Measurements from ENCODE around the gene CBFA2T2.
"Not testable (repeated sequence)": the region's sequence is repeated elsewhere in the genome, so short reads cannot be mapped to it uniquely, and the experiment has no call there.

Gene CBFA2T2

GRCh38 chr20:33463332-33464101 lies 26.4 kb upstream of the CBFA2T2 start:
- Mint-ChIP-seq H3K27ac (no peak overlapping the region), H3K36me3 (ENCODE audit: low read depth) (no peaks in the 10 kb centered on the region), H3K4me3 (no peak overlapping the region), H3K9me3 (no peaks in the 10 kb centered on the region), H3K27me3 (no peaks in the 10 kb centered on the region), H3K4me1 (ENCODE audit: low read depth) (no peaks in the 10 kb centered on the region)
- no peak for DNase-seq

DNA sequence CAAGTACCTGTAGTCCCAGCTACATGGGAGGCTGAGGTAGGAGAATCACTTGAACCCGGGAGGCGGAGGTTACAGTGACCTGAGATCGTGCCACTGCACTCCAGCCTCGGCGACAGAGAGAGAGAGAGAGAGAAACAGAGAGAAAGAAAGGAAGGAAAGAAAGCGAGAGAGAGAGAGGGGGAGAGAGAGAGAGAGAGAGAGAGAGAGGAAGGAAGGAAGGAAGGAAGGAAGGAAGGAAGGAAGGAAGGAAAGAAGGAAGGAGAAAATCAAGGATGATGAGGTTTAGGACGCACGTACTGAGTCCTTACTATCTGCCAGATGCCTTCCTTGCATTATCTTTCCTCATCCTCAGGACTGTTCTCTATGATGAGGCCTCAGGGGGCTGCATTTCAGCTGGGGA lies 25.1 kb upstream of the CBFA2T2 start:
- H3K36me3 Mint-ChIP-seq (ENCODE audit: low read depth); H3K27ac Mint-ChIP-seq; H3K27me3 Mint-ChIP-seq; H3K4me1 Mint-ChIP-seq (ENCODE audit: low read depth); H3K4me3 Mint-ChIP-seq; H3K9me3 Mint-ChIP-seq; DNase-seq: not testable (repeated sequence)

DNA sequence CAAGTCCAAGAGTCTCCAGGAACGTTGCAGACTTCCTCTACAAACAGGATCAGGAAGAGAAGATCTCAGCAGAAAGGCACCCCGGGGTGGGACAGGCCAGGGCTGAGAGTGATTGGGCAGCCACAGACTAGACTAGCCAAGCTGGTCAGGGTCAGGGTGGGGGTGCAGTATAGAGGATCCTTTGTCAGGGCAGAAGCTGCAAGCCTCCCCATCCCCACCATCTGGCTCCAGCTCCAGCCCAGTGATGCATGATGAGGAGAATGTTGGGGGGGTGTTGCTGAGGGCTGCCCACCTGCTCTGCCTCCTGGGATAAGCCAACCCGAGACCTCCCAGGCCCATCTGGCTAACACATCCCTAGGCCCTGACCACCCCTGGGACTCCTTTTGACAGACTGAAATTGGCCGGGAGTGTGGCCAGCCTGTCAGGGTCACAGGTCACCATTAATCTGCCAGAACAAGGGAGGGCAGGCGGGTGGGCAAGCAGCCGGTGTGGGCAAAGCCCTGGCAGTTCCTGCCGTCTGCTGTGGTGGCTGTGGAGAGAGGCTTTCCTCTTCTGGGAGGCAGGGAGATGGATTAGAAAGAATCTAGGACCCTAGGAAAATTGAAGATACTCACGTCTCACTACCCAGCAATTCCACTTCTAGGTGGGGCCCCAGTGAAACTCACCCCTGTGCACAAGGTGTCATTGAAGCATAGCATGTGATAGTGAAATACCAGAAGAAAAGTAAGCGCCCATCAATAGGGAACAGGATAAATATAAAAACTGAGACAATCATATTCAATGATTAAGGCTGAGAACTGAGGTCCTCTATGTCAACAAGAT lies 24.2 kb upstream of the CBFA2T2 start:
- H3K27me3 Mint-ChIP-seq, result no peaks in the 10 kb centered on the region
- H3K4me1 Mint-ChIP-seq (ENCODE audit: low read depth), result no peaks in the 10 kb centered on the region
- no peak overlapping the region for H3K27ac Mint-ChIP-seq
- no peak for DNase-seq
- H3K36me3 Mint-ChIP-seq (ENCODE audit: low read depth), result no peaks in the 10 kb centered on the region
- no peaks in the 10 kb centered on the region for H3K9me3 Mint-ChIP-seq
- H3K4me3 Mint-ChIP-seq, result no peak overlapping the region

DNA sequence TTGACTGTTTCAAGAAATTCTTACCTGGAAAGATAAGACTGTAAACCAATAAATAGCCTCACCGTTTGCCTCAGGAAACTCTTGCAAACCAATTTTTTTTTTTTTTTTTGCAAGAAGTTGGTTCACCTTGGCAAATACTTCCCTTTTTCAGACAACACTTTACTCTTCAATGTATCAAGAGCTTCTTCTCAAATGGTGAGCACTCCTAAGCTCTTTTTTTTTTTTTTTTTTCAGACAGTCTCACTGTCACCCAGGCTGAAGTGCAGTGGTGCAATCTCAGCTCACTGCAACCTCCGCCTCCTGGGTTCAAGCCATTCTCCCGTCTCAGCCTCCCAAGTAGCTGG lies 23.6 kb upstream of the CBFA2T2 start:
- Mint-ChIP-seq H3K9me3 (no peaks in the 10 kb centered on the region), H3K4me1 (ENCODE audit: low read depth) (no peaks in the 10 kb centered on the region), H3K36me3 (ENCODE audit: low read depth) (no peaks in the 10 kb centered on the region), H3K27me3 (no peaks in the 10 kb centered on the region), H3K27ac (no peak overlapping the region), H3K4me3 (no peak overlapping the region)
- no peak for DNase-seq

DNA sequence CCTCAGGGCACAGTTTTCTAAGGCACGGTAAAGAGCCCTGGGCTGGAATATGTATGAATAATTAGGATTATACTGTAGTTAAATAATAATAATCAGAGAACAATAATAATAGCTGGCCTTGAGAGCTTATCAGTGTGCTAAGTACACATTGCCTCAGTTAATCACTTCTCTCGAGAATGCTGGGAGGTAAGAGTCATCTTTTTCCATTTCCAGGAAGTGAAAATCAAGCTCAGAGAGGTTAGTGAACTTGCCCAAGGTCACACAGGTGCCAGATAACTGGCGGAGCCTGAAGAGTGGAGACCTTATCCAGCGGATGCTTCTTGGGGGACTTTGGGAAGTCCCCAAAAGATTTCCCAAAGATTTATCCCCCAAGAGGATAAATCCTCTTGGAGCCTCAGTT lies 19.4 kb upstream of the CBFA2T2 start:
- Mint-ChIP-seq H3K27me3 (no peaks in the 10 kb centered on the region), H3K27ac (no peak overlapping the region), H3K36me3 (ENCODE audit: low read depth) (no peaks in the 10 kb centered on the region), H3K4me1 (ENCODE audit: low read depth) (no peaks in the 10 kb centered on the region), H3K9me3 (no peaks in the 10 kb centered on the region), H3K4me3 (no peak overlapping the region)
- DNase-seq, result no peak

DNA sequence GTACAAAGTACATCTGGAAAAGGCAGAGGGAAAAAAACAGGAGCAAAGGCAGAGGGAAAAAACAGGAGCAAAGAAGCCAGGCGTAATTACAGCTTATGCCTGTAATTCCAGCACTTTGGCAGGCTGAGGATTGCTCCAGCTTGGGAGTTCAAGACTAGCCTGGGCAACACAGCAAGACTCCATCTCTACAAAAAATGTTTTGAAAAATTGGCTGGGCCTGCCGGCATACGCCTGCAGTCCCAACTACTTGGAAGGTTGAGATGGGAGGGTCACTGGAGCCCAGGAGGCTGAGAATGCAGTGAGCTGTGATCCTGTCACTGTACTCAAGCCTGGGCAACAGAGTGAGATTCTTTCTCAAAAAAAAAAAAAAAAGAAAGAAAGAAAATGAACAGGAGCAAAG lies 19.0 kb upstream of the CBFA2T2 start:
- H3K27ac Mint-ChIP-seq, result no peak overlapping the region
- no peak overlapping the region for H3K4me3 Mint-ChIP-seq
- H3K27me3 Mint-ChIP-seq, result no peaks in the 10 kb centered on the region
- H3K4me1 Mint-ChIP-seq (ENCODE audit: low read depth), result no peaks in the 10 kb centered on the region
- no peaks in the 10 kb centered on the region for H3K9me3 Mint-ChIP-seq
- no peaks in the 10 kb centered on the region for H3K36me3 Mint-ChIP-seq (ENCODE audit: low read depth)
- no peak for DNase-seq

- H3K36me3 Mint-ChIP-seq (ENCODE audit: low read depth), result no peaks in the 10 kb centered on the region
- H3K27ac Mint-ChIP-seq, result no peak overlapping the region
These were observed 16.9 kb upstream of the CBFA2T2 start for GRCh38 chr20:33472868-33473435.

DNA sequence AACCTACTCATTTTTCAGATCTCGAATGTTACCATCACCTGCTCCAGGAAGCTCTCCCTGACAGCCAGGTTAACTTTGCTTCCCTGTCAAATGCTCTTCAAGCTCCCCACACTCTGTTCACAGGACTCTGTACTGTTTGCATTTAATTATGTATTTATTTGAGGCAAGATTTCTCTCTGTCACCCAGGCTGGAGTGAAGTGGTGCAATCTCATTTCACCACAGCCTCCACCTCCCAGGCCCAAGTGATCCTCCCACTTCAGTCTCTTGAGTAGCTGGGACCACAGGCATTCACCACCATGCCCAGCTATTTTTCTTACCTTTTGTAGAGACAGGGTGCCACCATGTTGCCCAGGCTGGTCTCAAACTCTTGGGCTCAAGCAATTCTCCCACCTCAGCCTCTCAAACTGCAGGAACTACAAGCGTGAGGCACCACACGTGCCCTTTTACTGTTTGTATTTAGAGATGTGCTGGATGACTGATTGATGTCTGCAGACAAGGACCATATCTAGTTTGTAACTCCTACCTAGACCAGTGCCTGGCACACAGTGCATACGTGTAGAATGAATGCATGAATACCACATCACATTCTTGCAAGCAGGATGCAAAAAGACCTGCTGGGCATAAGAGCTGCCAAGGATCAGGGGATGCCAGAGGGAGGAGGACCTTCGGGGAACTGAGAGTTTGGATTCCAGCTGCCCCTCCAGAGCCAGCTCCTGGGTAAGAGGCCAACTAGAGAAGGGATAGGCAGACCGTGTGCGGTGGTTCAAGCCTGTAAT lies 15.6 kb upstream of the CBFA2T2 start:
- DNase-seq, result no peak
- no peak overlapping the region for H3K4me3 Mint-ChIP-seq
- H3K27me3 Mint-ChIP-seq, result no peaks in the 10 kb centered on the region
- H3K36me3 Mint-ChIP-seq (ENCODE audit: low read depth), result no peaks in the 10 kb centered on the region
- H3K4me1 Mint-ChIP-seq (ENCODE audit: low read depth), result no peaks in the 10 kb centered on the region
- no peak overlapping the region for H3K27ac Mint-ChIP-seq
- no peaks in the 10 kb centered on the region for H3K9me3 Mint-ChIP-seq

More at GRCh38 chr20:33472868-33473435, 16.9 kb upstream of the CBFA2T2 start:
- DNase-seq, result no peak
- Mint-ChIP-seq H3K9me3 (no peaks in the 10 kb centered on the region), H3K4me1 (ENCODE audit: low read depth) (no peaks in the 10 kb centered on the region), H3K4me3 (no peak overlapping the region), H3K27me3 (no peaks in the 10 kb centered on the region)

DNA sequence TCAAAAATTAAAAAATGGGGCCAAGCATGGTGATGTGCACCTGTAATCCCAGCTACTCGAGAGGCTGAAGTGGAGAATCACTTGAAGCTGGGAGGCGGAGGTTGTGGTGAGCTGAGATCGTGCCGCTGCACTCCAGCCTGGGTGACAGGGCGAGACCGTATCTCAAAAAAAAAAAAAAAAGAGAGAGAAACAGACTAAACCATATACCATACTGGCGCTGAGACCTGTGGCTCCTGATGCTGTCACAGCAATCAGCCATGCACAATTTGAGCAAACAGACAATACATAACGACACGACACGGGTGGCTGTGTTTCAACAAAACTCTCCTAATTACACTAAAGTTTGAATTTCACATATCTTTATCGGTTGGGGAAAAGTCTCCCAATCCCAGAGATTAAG lies 14.9 kb upstream of the CBFA2T2 start:
- Mint-ChIP-seq H3K36me3 (ENCODE audit: low read depth) (no peaks in the 10 kb centered on the region), H3K9me3 (no peaks in the 10 kb centered on the region), H3K4me3 (no peak overlapping the region), H3K27me3 (no peaks in the 10 kb centered on the region), H3K4me1 (ENCODE audit: low read depth) (no peaks in the 10 kb centered on the region), H3K27ac (no peak overlapping the region)
- DNase-seq, result no peak

DNA sequence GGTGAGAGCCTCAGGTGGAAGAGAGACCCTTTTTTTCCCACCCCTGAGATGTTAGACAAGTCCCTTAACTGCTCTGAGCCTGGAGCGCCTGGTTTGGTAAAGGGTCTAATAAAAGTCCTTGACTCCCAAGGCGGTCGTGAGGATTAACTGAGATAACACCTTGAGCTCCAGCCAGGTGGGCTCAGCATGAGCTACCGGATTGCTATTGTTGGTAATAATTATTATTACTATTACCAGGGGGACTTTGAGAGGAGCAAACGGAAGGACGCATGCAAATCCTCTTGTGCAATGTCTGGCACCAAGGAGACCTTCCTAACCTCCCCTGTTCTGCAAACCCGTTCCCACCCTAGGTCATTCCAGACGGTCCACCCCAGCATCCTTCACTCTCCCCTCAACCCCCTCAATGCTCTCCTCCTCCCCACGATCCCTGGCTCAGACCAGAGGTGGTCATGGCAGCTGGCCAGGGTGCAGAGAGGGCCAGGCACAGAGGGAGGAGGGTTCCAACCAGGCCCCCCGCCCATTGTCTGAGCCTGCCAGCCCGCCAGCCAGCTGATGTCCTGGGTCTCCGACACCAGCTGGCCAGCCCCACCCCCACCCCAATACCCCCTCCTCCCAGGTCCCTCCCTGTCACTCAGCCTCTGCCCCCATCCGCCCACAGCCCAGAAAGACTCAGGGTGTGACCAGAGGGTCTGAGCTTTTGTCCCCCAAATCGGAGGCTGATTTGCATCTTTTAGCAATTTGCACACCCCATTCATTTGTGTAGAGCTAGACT lies 14.3 kb upstream of the CBFA2T2 start:
- Mint-ChIP-seq H3K27ac (no peak overlapping the region), H3K9me3 (no peaks in the 10 kb centered on the region), H3K4me3 (no peak overlapping the region), H3K27me3 (no peaks in the 10 kb centered on the region), H3K4me1 (ENCODE audit: low read depth) (no peaks in the 10 kb centered on the region), H3K36me3 (ENCODE audit: low read depth) (no peaks in the 10 kb centered on the region)
- DNase-seq, result no peak

DNA sequence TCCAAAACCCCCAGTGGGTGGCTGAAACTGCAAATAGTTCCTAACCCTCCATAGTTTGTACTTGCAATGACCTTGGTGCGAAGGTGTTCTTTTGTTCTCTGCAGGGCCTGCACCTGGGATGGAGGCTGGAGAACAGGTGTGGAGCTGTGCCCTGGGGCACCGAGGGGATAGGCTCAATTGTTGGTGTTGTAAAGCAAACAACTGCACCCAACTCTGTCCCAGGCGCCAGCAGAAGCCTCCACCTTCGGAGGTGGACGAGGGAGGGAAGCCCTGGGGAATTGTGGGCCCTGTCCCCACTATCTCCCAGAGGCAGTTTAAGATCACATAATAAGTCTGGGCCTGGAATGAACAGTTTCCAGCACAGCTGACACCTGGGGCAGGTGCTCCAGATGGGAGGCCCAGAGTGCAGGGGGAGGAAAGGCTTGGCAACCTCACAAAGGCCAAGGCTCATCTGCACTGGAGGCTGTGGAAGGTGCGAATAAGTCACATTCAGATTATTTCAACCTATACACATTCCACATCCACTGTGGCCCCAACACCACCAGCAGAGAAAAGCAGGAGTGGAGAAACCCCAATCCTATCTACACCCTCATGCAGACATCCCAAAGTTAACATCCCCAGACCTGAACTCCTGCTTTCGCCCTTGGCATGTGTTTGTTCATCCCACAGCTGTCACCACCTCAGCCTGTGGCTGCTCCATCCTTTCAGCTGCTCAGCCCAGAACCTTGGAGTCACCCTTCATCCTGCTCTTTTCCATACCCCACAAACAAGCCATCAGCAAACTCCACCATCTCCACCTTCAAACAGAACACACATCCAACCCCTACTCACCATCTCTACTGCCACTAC lies 12.3 kb upstream of the CBFA2T2 start:
- no peak overlapping the region for H3K4me3 Mint-ChIP-seq

DNA sequence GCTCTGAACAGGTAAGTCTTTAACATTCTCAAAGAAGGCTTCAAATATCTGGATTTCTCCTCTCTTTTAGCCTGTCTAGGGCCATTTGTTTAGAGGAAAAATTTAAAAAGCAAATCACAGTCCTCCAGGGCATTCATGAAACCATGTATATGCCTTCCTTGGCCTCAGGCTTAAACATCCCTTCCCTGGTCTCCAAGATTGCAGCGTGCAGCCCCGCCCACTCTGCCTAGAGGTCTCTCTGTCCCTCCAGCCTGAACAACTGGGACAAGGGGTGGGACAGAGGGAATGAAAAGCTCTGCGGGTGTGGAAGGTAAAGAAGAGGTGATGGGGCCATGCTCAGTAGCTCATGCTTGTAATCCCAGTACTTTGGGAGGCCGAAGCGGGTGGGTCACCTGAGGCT lies 9.8 kb upstream of the CBFA2T2 start:
- no peaks in the 10 kb centered on the region for H3K9me3 Mint-ChIP-seq
- H3K36me3 Mint-ChIP-seq (ENCODE audit: low read depth), result no peaks in the 10 kb centered on the region
- H3K27ac Mint-ChIP-seq, result no peak overlapping the region
- no peaks in the 10 kb centered on the region for H3K27me3 Mint-ChIP-seq
- no peak for DNase-seq
- H3K4me3 Mint-ChIP-seq, result no peak overlapping the region
- H3K4me1 Mint-ChIP-seq (ENCODE audit: low read depth), result no peaks in the 10 kb centered on the region

More for the DNA sequence above, 12.3 kb upstream of the CBFA2T2 start:
- Mint-ChIP-seq H3K36me3 (ENCODE audit: low read depth) (no peaks in the 10 kb centered on the region), H3K27ac (no peak overlapping the region), H3K27me3 (no peaks in the 10 kb centered on the region), H3K9me3 (no peaks in the 10 kb centered on the region), H3K4me1 (ENCODE audit: low read depth) (no peaks in the 10 kb centered on the region)
- DNase-seq, result no peak

DNA sequence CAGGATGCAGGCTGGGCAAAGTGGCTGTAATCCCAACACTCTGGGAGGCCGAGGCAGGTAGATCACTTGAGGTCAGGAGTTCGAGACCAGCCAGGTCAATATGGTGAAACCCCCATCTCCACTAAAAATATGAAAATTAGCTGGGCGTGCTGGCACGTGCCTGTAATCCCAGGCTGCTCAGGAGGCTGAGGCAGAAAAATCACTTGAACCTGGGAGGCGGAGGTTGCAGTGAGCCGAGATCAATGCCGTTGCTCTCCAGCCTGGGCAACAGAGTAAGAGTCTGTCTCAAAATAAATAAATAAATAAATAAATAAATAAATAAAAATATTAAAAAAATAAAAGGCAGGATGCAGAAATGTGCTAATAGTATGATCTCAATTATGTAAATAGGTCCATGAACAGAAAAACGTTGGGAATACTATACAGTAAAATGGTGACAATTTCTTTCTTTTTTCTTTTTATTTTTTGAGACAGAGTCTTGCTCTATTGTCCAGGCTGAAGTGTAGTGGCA lies 8.4 kb upstream of the CBFA2T2 start:
- Mint-ChIP-seq H3K9me3 (no peaks in the 10 kb centered on the region), H3K27ac (no peak overlapping the region), H3K4me1 (ENCODE audit: low read depth) (no peaks in the 10 kb centered on the region), H3K4me3 (no peak overlapping the region), H3K36me3 (ENCODE audit: low read depth) (no peaks in the 10 kb centered on the region), H3K27me3 (no peaks in the 10 kb centered on the region)
- no peak for DNase-seq

All from activated T-cell treated with anti-CD3 and anti-CD28 coated beads, Interleukin-2, amount 50 U/mL, for 24 hours (primary cell).